NCI-H146 treated with DMSO at 0.1 percent for 48 hours (cell line): Measurements from ENCODE around the gene TEKT5.
"Not testable (repeated sequence)": the region's sequence is repeated elsewhere in the genome, so short reads cannot be mapped to it uniquely, and the experiment has no call there.

Source experiments
- DNase-seq: peaks from one replicate; lab custom pipeline; 2025; ENCODE audit not compliant: unreplicated experiment; lab: John Stamatoyannopoulos, UW

Gene TEKT5

GRCh38 chr16:10685709-10686108 lies 9.0 kb downstream of the TEKT5 start:
- no peak for DNase-seq

- DNase-seq, result no peak
Measured at GRCh38 chr16:10684511-10685151, 10.1 kb downstream of the TEKT5 start.

- no peak for DNase-seq
Measured at GRCh38 chr16:10683170-10683569, 11.6 kb downstream of the TEKT5 start.

GRCh38 chr16:10682604-10683003 lies 12.1 kb downstream of the TEKT5 start:
- DNase-seq, result no peak

GRCh38 chr16:10681310-10682308 lies 13.1 kb downstream of the TEKT5 start:
- DNase-seq, result no peak

GRCh38 chr16:10679921-10680320 lies 14.8 kb downstream of the TEKT5 start:
- no peak for DNase-seq

GRCh38 chr16:10679441-10679840 lies 15.3 kb downstream of the TEKT5 start:
- not testable (repeated sequence) for DNase-seq

- no peak for DNase-seq
Measured at GRCh38 chr16:10678655-10679054, 16.1 kb downstream of the TEKT5 start.

- DNase-seq, result no peak
Measured at GRCh38 chr16:10676284-10676683, 18.4 kb downstream of the TEKT5 start.

GRCh38 chr16:10675861-10676260 lies 18.9 kb downstream of the TEKT5 start:
- no peak for DNase-seq

- no peak for DNase-seq
Measured at GRCh38 chr16:10675216-10675615, 19.5 kb downstream of the TEKT5 start.

- no peak for DNase-seq
Measured at GRCh38 chr16:10671729-10672128, 23.0 kb downstream of the TEKT5 start.

- DNase-seq, result no peak
Measured at GRCh38 chr16:10669791-10670190, 24.9 kb downstream of the TEKT5 start.

- DNase-seq, result no peak
Measured at GRCh38 chr16:10668322-10669045, 26.2 kb downstream of the TEKT5 start.

GRCh38 chr16:10667239-10667638 lies 27.5 kb downstream of the TEKT5 start:
- no peak for DNase-seq

- DNase-seq, result no peak
Measured at GRCh38 chr16:10666291-10666690, 28.4 kb downstream of the TEKT5 start.

- DNase-seq, result no peak
Measured at GRCh38 chr16:10665166-10665565, 29.6 kb downstream of the TEKT5 start.

GRCh38 chr16:10664720-10665126 lies 30.0 kb downstream of the TEKT5 start:
- DNase-seq, result no peak

GRCh38 chr16:10663744-10664143 lies 31.0 kb downstream of the TEKT5 start:
- DNase-seq, result no peak

GRCh38 chr16:10663146-10663545 lies 31.6 kb downstream of the TEKT5 start:
- no peak for DNase-seq

GRCh38 chr16:10662212-10662611 lies 32.5 kb downstream of the TEKT5 start:
- DNase-seq, result no peak

- no peak for DNase-seq
Measured at GRCh38 chr16:10661737-10662136, 33.0 kb downstream of the TEKT5 start.
